IMR-90 (cell line): ENCODE data around the gene GPRC5D. TPM values are rescaled to one million over a fixed set of nuclear protein-coding genes. Genes with fewer than 3 reads are reported as not detected.

Experiments used
- ATAC-seq: fragments of 200-7000 bp; cut with Tn5 transposase; 2 replicates; pipeline ENCODE4 v1.9.1; 2020; ENCODE audit warnings: low read depth, mild to moderate bottlenecking, moderate library complexity
- BruUV-seq: library from RNA; stranded (reverse); fragments of 400-500 nt; replicated peaks from 2 replicates; lab custom pipeline; 2021; lab: Mats Ljungman, UMichigan
- CTCF ChIA-PET: fragments of 300-600 bp; formaldehyde crosslinking; extraction: SDS; loops from one replicate; lab custom pipeline; 2021; ENCODE audit warnings: antibody characterized with exemption; lab: Yijun Ruan, JAX
- POLR2A ChIA-PET: fragments of 300-600 bp; sonication (Branson Sonifier 250); formaldehyde crosslinking; loops from one replicate; lab custom pipeline; 2022; ENCODE audit warnings: antibody characterized with exemption; ENCODE audit not compliant: unreplicated experiment; lab: Charles Lee
- DNase-seq: peaks from one replicate; pipeline ENCODE4 v3.0.0; 2013
- H2AFZ ChIP-seq: replicated peaks from 2 replicates; pipeline ENCODE3; 2013; ENCODE audit warnings: low read length, mild to moderate bottlenecking; ENCODE audit not compliant: poor library complexity
- H2AK5ac ChIP-seq: 2 replicates; pipeline ENCODE4 v1.6.1; 2013; ENCODE audit warnings: low read depth, low read length, inconsistent platforms
- H2AK9ac ChIP-seq: replicated peaks from 2 replicates; pipeline ENCODE3; 2013; ENCODE audit warnings: mild to moderate bottlenecking, low read depth, low read length, moderate library complexity; ENCODE audit not compliant: poor library complexity
- H2BK120ac ChIP-seq: 2 replicates; pipeline ENCODE4 v1.6.1; 2013; ENCODE audit warnings: low read depth, low read length, inconsistent platforms
- H2BK15ac ChIP-seq: 3 replicates; pipeline ENCODE4 v1.6.1; 2013; ENCODE audit warnings: low read depth, low read length, inconsistent platforms
- H2BK20ac ChIP-seq: 2 replicates; pipeline ENCODE4 v1.6.1; 2013; ENCODE audit warnings: low read depth, mild to moderate bottlenecking, inconsistent platforms, low read length, moderate library complexity
- H2BK5ac ChIP-seq: 2 replicates; pipeline ENCODE4 v1.6.1; 2013; ENCODE audit warnings: mild to moderate bottlenecking, low read depth, low read length, inconsistent platforms; ENCODE audit not compliant: poor library complexity, severe bottlenecking
- H3K14ac ChIP-seq: replicated peaks from 2 replicates; pipeline ENCODE4 v1.6.1; 2013; ENCODE audit warnings: low read depth, low read length, inconsistent platforms
- H3K18ac ChIP-seq: 2 replicates; pipeline ENCODE4 v1.6.1; 2013; ENCODE audit warnings: low read depth, low read length, control low read depth
- H3K23ac ChIP-seq: 2 replicates; pipeline ENCODE4 v1.6.1; 2013; ENCODE audit warnings: low read depth, low read length, inconsistent platforms
- H3K27ac ChIP-seq: 2 replicates; pipeline ENCODE4 v1.5.1; 2013; ENCODE audit warnings: mild to moderate bottlenecking, control low read depth, low read length; ENCODE audit not compliant: insufficient read depth
- H3K27me3 ChIP-seq: 2 replicates; pipeline ENCODE4 v1.6.1; 2013; ENCODE audit warnings: low read length; ENCODE audit not compliant: control insufficient read depth, insufficient read depth
- H3K36me3 ChIP-seq: 2 replicates; pipeline ENCODE4 v1.6.1; 2013; ENCODE audit warnings: low read length, mixed read lengths; ENCODE audit not compliant: control insufficient read depth, insufficient read depth
- H3K4ac ChIP-seq: 2 replicates; pipeline ENCODE4 v1.6.1; 2013; ENCODE audit warnings: low read depth, low read length, inconsistent platforms
- H3K4me1 ChIP-seq: 2 replicates; pipeline ENCODE4 v1.6.1; 2013; ENCODE audit warnings: low read length, mixed read lengths; ENCODE audit not compliant: control insufficient read depth, insufficient read depth
- H3K4me2 ChIP-seq: 2 replicates; pipeline ENCODE4 v1.6.1; 2013; ENCODE audit warnings: low read depth, mild to moderate bottlenecking, control low read depth, low read length, moderate library complexity
- H3K4me3 ChIP-seq: 2 replicates; pipeline ENCODE4 v1.5.1; 2013; ENCODE audit warnings: low read depth, mild to moderate bottlenecking, control low read depth, low read length, moderate library complexity; ENCODE audit not compliant: insufficient read depth
- H3K56ac ChIP-seq: 2 replicates; pipeline ENCODE4 v1.6.1; 2013; ENCODE audit warnings: low read length, inconsistent platforms; ENCODE audit not compliant: insufficient read depth; ENCODE audit errors: extremely low read depth
- H3K79me1 ChIP-seq, 2 experiments: 2 replicates each; pipeline ENCODE4 v1.6.1; 2013; ENCODE audit warnings: low read length in 2 of 2, inconsistent platforms in 1 of 2, low read depth in 1 of 2
- H3K9ac ChIP-seq: 2 replicates; pipeline ENCODE4 v1.6.1; 2013; ENCODE audit warnings: low read depth, low read length, control low read depth
- H3K9me1 ChIP-seq: 2 replicates; pipeline ENCODE4 v1.6.1; 2013; ENCODE audit warnings: low read length, inconsistent platforms; ENCODE audit not compliant: insufficient read depth
- H3K9me3 ChIP-seq: 2 replicates; pipeline ENCODE4 v1.6.1; 2013; ENCODE audit warnings: low read length; ENCODE audit not compliant: control insufficient read depth, insufficient read depth
- H4K20me1 ChIP-seq: 2 replicates; pipeline ENCODE4 v1.6.1; 2013; ENCODE audit warnings: low read length, inconsistent platforms; ENCODE audit not compliant: insufficient read depth
- H4K5ac ChIP-seq: 2 replicates; pipeline ENCODE4 v1.6.1; 2013; ENCODE audit warnings: mild to moderate bottlenecking, low read depth, low read length, control low read depth
- H4K8ac ChIP-seq, 2 experiments: 2 replicates each; pipeline ENCODE4 v1.6.1; 2013; ENCODE audit warnings: low read depth in 2 of 2, low read length in 2 of 2, control low read depth in 1 of 2, inconsistent platforms in 1 of 2
- H4K91ac ChIP-seq: 2 replicates; pipeline ENCODE4 v1.6.1; 2013; ENCODE audit warnings: low read depth, low read length, inconsistent platforms; ENCODE audit not compliant: insufficient read depth
- BHLHE40 ChIP-seq: fragments of 150-350 bp; IDR thresholded peaks from 2 replicates; pipeline ENCODE4 v1.6.1; 2016; ENCODE audit warnings: mild to moderate bottlenecking, low read depth, low read length
- CEBPB ChIP-seq: IDR thresholded peaks from 2 replicates; pipeline ENCODE4 v1.6.1; 2012; ENCODE audit warnings: low read depth, low read length, improper control_type of control experiment
- CHD1 ChIP-seq: IDR thresholded peaks from 2 replicates; pipeline ENCODE4 v1.6.1; 2012; ENCODE audit warnings: low read depth, low read length, improper control_type of control experiment
- FOS ChIP-seq: fragments of 150-350 bp; IDR thresholded peaks from 2 replicates; pipeline ENCODE4 v1.6.1; 2016; ENCODE audit warnings: low read depth, low read length
- POLR2A ChIP-seq: IDR thresholded peaks from 2 replicates; pipeline ENCODE4 v1.6.1; 2012; ENCODE audit warnings: mild to moderate bottlenecking, low read depth, low read length
- RAD21 ChIP-seq: IDR thresholded peaks from 2 replicates; pipeline ENCODE4 v1.6.1; 2012; ENCODE audit warnings: low read length, improper control_type of control experiment
- RFX5 ChIP-seq: IDR thresholded peaks from 2 replicates; pipeline ENCODE4 v1.8.0; 2012; ENCODE audit warnings: low read depth, mild to moderate bottlenecking, low read length, moderate library complexity
- SMC3 ChIP-seq: fragments of 150-350 bp; IDR thresholded peaks from 2 replicates; pipeline ENCODE4 v1.6.1; 2016; ENCODE audit warnings: low read depth, mild to moderate bottlenecking, antibody characterized with exemption, low read length, moderate library complexity
- WGBS, 2 experiments: methylation state at CpG; one replicate each; pipeline versions ENCODE4 v1.1.5 to v1.1.7; 2013; ENCODE audit warnings: missing lambda C conversion rate in 2 of 2; ENCODE audit not compliant: insufficient read length in 1 of 2; ENCODE audit errors: extremely low coverage in 2 of 2; 5-methylcytosine and 5-hydroxymethylcytosine counted together
- dilution Hi-C: fragments of 300-500 bp; cut with HindIII; formaldehyde crosslinking; loops from one replicate; pipeline ENCODE4 v1.14.3; 2018; ENCODE audit warnings: low sequenced_read_pairs; ENCODE audit not compliant: unreplicated experiment
- in situ Hi-C: fragments of 300-500 bp; cut with MboI; formaldehyde crosslinking; loops from 3 replicates; pipeline ENCODE4 v1.14.3; 2019; ENCODE audit warnings: low sequenced_read_pairs, inconsistent platforms, mixed read lengths
- intact Hi-C: fragments of 100-400 bp; cut with micrococcal nuclease; formaldehyde crosslinking; loops from 2 replicates; pipeline ENCODE4 v1.10.0; 2022
- polyA plus RNA-seq, 3 experiments: library from polyadenylated mRNA; depleted of rRNA; stranded (reverse); fragments of >200 nt; gene quantifications; 2 replicates each; pipeline ENCODE4 v1.2.3, GENCODE V29; 2012; ENCODE audit warnings: low replicate concordance in 1 of 3
- total RNA-seq: library from RNA; depleted of rRNA; stranded (reverse); fragments of >200 nt; gene quantifications from 2 replicates; pipeline ENCODE4 v1.2.3, GENCODE V29; 2012

Gene GPRC5D
- total and polyA plus RNA-seq, 2 of the 4 experiments (the other 2 are of a cell fraction): not detected

DNA sequence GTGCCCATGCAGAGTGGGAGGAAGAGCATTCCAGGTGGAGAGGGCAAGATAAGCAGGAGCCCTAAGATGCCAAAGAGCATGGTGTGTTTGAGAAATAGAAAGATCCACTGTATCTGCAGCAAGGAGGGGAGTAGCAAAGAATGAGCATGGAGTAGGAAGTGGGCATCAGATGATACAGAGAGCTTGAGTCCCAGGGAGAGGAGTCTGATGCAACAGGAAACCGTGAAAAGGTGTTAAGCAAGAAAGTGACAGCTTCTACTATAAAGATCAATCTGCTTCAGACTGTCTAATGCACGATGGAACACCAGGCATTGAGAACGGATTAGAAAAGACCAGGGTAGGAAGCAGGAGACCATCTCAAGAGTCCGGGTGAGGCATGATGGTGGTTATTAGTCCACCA lies 12.3 kb upstream of the GPRC5D start:
- in situ Hi-C loops: no loop called here
- Histone ChIP-seq H2AK5ac (no peak overlapping the region), H3K4me1 (peaks cover 5% of the 10 kb centered on the region; the same call in 1 of the 2 replicates), H3K79me1 (no peaks in the 10 kb centered on the region), H4K8ac (no peak overlapping the region), H2AK9ac (no peak overlapping the region), H2AFZ (no peak overlapping the region), H2BK20ac (no peak overlapping the region), H2BK120ac (no peak overlapping the region), H3K27ac (no peak overlapping the region), H3K9ac (no peak overlapping the region), H3K18ac (no peak overlapping the region), H4K91ac (no peak overlapping the region), H2BK5ac (no peak overlapping the region), H3K56ac (no peak overlapping the region), H3K14ac (no peak overlapping the region; the same call in 1 of the 2 replicates), H3K23ac (no peak overlapping the region), H3K27me3 (no peaks in the 10 kb centered on the region), H3K9me3 (no peaks in the 10 kb centered on the region), H3K4me3 (no peak overlapping the region), H4K5ac (no peak overlapping the region), H2BK15ac (no peak overlapping the region), H4K20me1 (no peaks in the 10 kb centered on the region), H3K9me1 (no peaks in the 10 kb centered on the region), H3K4me2 (no peak overlapping the region), H3K36me3 (no peaks in the 10 kb centered on the region; the same call in 1 of the 2 replicates), H3K4ac (no peak overlapping the region)
- dilution Hi-C loops: no loop called here
- no TSS peak for BruUV-seq
- WGBS, 2 experiments: 40% methylated on average over 1 of the region's 4 CpGs; no CpG with 5 or more reads in 1 of the 2 experiments
- TF ChIP-seq FOS: no peak
- no peak for TF ChIP-seq CEBPB
- no peak for TF ChIP-seq BHLHE40
- no peak for TF ChIP-seq POLR2A
- no peak for TF ChIP-seq RAD21
- TF ChIP-seq RFX5: no peak
- TF ChIP-seq CHD1: no peak
- TF ChIP-seq SMC3: no peak
- ATAC-seq: no peak
- intact Hi-C loops: no loop called here
- no peak for DNase-seq
- ChIA-PET CTCF (interaction anchor here (0.6 kb wide), 1 partner anchor 55 kb away, joined by 4 read pairs; no protein-coding TSS in a partner anchor), POLR2A (no interaction called here)
